Right atrium auricular region (tissue), 2 donors: ENCODE data around the gene THUMPD1. TPM values are rescaled to one million over a fixed set of nuclear protein-coding genes. Genes with fewer than 3 reads are reported as not detected.
"Not testable (repeated sequence)": the region's sequence is repeated elsewhere in the genome, so short reads cannot be mapped to it uniquely, and the experiment has no call there.

Experiments
- DNase-seq: peaks from one replicate; pipeline ENCODE4 v3.0.0-alpha.2; 2019; ENCODE audit warnings: low spot score
- H3K27ac ChIP-seq, 2 donors: fragments of 200-600 bp; sonication (generic); 1 replicate in 1 of 2; 2 replicates in 1 of 2; pipeline ENCODE4 v1.5.1; 2016 to 2019
- H3K27me3 ChIP-seq, 2 donors: fragments of 200-600 bp; sonication (generic); one replicate each; pipeline versions ENCODE4 v1.5.1 to v1.6.0; 2017 to 2019
- H3K36me3 ChIP-seq: fragments of 200-600 bp; sonication (generic); one replicate; pipeline ENCODE4 v1.5.1; 2016
- H3K4me1 ChIP-seq, 2 donors: fragments of 200-600 bp; sonication (generic); one replicate each; pipeline versions ENCODE4 v1.5.1 to v1.6.0; 2017 to 2019
- H3K4me3 ChIP-seq, 2 donors: fragments of 200-600 bp; sonication (generic); 1 replicate in 1 of 2; 2 replicates in 1 of 2; pipeline ENCODE4 v1.5.1; 2017 to 2019; ENCODE audit warnings: mild to moderate bottlenecking in 1 of 2, moderate library complexity in 1 of 2
- H3K9me3 ChIP-seq, 2 donors: fragments of 200-600 bp; sonication (generic); one replicate each; pipeline ENCODE4 v1.5.1; 2019
- total RNA-seq, 2 donors: library from RNA; depleted of rRNA; stranded (reverse); fragments of >200 nt; gene quantifications; one replicate each; pipeline ENCODE4 v1.1.0, GENCODE V29; 2016
- TF ChIP-seq, protein P1 (sequence below), 2 donors: fragments of 200-600 bp; sonication (generic); IDR thresholded peaks; one replicate each; pipeline ENCODE4 v1.5.1; 2019; ENCODE audit warnings: antibody characterized with exemption in 2 of 2

THUMPD1 gene
- total RNA-seq, 2 donors from 2014 or later: 24.3 to 26.0 TPM

DNA sequence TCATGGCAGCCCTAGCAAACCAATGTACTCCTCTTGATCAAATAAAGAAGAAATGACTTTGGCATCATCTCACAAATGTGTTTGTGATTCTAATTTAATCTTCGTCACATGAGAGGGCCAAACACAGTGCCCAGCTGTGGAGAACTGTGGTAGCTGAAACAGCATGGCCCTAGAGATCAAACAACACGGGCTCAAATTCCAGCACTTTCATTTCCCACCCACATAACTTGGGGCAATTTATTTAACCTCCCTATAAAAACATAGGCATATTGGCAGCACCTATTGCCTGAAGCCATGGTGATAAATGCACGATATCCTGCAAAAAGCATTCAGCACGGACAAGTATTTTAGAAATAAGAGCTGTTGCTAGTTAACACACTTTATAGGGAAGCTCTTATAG, 46.6 kb downstream of the THUMPD1 start:
- Histone ChIP-seq H3K4me1 (no peaks in the 10 kb centered on the region), H3K4me3 (no peak overlapping the region), H3K9me3 (no peaks in the 10 kb centered on the region), H3K27ac (no peak overlapping the region), H3K36me3 (no peaks in the 10 kb centered on the region), H3K27me3 (no peaks in the 10 kb centered on the region)
- TF ChIP-seq, protein P1, sequence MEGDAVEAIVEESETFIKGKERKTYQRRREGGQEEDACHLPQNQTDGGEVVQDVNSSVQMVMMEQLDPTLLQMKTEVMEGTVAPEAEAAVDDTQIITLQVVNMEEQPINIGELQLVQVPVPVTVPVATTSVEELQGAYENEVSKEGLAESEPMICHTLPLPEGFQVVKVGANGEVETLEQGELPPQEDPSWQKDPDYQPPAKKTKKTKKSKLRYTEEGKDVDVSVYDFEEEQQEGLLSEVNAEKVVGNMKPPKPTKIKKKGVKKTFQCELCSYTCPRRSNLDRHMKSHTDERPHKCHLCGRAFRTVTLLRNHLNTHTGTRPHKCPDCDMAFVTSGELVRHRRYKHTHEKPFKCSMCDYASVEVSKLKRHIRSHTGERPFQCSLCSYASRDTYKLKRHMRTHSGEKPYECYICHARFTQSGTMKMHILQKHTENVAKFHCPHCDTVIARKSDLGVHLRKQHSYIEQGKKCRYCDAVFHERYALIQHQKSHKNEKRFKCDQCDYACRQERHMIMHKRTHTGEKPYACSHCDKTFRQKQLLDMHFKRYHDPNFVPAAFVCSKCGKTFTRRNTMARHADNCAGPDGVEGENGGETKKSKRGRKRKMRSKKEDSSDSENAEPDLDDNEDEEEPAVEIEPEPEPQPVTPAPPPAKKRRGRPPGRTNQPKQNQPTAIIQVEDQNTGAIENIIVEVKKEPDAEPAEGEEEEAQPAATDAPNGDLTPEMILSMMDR (IDR thresholded peaks at IDR 0.05): no peak
- no peak for DNase-seq

DNA sequence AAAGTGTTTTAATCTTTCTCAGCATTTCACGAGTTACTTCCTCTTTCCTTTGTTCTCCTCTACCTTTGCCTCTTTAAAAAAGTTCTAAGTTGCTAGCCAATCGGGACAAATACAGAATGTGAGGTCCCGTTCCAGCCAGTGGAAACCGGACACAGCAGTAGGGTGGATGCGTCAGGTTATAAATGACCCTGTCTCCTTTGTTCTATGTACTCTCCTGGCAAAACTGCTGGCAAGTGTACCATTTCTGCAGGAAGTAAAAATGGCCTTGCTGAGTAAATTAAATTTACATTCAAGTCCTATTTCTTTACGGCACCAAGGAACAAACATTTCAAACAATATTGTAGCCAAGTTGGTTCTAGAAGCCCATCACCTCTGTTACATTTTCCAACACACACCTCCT, 47.5 kb downstream of the THUMPD1 start:
- H3K4me3 ChIP-seq, H3K9me3 ChIP-seq, H3K36me3 ChIP-seq, H3K27ac ChIP-seq, DNase-seq, H3K27me3 ChIP-seq, H3K4me1 ChIP-seq: not testable (repeated sequence)

DNA sequence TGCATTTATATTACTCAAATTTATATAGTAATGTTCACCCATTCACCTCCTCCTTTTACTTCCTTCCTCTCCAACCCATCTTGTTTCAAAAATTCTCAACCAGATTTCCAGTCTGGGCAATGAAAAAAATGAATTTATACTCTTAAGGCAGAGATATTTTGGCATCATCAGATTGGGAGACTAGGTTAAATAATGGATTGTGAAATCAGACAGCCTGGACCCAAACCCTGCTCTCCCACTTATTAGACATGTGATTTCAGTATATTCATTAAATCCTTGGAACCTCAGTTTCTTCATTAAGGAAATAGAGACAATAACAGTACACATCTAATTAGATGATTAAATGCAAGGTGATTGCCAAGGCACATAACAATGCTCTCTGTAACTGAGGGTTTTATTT, 52.0 kb downstream of the THUMPD1 start:
- peaks cover 0 to 17% of the 10 kb centered on the region in 2 donors for H3K9me3 ChIP-seq
- H3K4me1 ChIP-seq: no peaks in the 10 kb centered on the region
- TF ChIP-seq, protein P1 (IDR thresholded peaks at IDR 0.05): no peak
- DNase-seq: no peak
- no peak overlapping the region for H3K27ac ChIP-seq
- H3K27me3 ChIP-seq: no peaks in the 10 kb centered on the region
- H3K36me3 ChIP-seq: no peaks in the 10 kb centered on the region
- no peak overlapping the region for H3K4me3 ChIP-seq

DNA sequence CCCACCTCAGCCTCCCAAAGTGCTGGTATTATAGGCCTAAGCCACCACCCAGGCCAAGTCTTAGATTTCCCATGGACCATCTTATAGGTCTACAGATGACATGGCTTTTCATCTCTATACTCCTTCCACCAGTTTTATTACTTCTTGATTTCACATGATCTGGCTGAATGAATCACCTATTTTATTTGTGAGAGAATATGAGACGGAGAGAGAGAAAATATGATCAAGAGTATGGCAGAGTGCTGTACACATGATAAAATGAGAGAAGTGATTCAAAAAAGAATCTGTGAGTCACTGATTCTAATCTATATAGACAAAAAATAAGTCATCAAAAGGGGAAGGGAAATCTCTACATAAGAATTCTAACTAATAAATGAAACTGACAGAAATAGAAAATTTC, 57.8 kb downstream of the THUMPD1 start:
- TF ChIP-seq, protein P1 (IDR thresholded peaks at IDR 0.05): no peak
- no peaks in the 10 kb centered on the region for H3K4me1 ChIP-seq
- no peak overlapping the region for H3K4me3 ChIP-seq
- no peaks in the 10 kb centered on the region for H3K36me3 ChIP-seq
- no peak for DNase-seq
- H3K27me3 ChIP-seq: no peaks in the 10 kb centered on the region
- H3K27ac ChIP-seq: no peak overlapping the region
- H3K9me3 ChIP-seq: peaks cover 0 to 9% of the 10 kb centered on the region in 2 donors

Other genes with a start within 250 kb of the THUMPD1 start
- not detected for gene ACSM2B, start 165.5 kb downstream of the THUMPD1 start, total RNA-seq
- 1 to 10 TPM in 1 of 2 donors, under 1 TPM in 1; 0.71 to 1.5 TPM for gene ACSM1, start 44.1 kb downstream of the THUMPD1 start, total RNA-seq
- gene ACSM3, start 22.2 kb upstream of the THUMPD1 start, total RNA-seq: 10 to 100 TPM; 15.8 to 27.0 TPM
- 1 to 10 TPM; 4.9 to 8.0 TPM for gene ERI2, start 64.7 kb upstream of the THUMPD1 start, total RNA-seq
- 1 to 10 TPM in 1 of 2 donors, under 1 TPM in 1; 0.98 to 5.2 TPM for gene REXO5, start 64.7 kb upstream of the THUMPD1 start, total RNA-seq
- gene DCUN1D3, start 158.5 kb upstream of the THUMPD1 start, total RNA-seq: 10 to 100 TPM in 1 of 2 donors, 1 to 10 TPM in 1; 10.0 to 13.4 TPM
- 10 to 100 TPM; 54.2 to 58.7 TPM for gene LYRM1, start 159.0 kb upstream of the THUMPD1 start, total RNA-seq